ENCODE measurements around the gene TMEM217.

DNA sequence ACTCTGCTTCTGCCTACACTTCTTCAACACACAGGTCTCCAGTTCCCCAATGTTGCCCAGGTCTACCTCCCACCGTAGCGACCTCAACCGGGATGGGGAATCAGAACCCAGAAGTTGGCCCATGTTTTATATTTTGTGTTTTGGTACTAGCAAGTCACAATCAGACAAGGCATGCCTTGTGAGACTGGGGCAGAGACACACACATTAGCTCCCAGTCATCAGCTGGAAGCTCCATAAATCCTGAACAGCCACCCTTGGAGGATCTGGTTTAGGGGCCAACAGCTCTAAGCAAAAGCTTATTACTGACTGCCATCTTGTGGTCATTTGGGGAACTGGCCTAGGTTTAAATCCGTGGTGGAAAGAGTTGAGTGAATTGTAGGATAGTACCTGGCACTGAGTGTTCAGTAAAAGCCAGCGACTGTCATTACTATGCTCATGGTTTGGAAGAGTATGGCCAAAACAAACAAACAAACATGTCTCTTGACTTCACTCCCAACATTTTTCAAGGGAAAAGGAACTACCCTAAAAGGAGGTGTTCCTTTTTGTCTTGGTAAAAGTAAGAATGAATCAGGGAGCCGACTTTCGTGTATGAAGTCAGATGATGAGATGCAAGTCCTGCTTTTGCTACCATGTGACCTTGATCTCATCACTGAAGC is 47.5 kb downstream of the TMEM217 start:
- TF ChIP-seq, protein P1, sequence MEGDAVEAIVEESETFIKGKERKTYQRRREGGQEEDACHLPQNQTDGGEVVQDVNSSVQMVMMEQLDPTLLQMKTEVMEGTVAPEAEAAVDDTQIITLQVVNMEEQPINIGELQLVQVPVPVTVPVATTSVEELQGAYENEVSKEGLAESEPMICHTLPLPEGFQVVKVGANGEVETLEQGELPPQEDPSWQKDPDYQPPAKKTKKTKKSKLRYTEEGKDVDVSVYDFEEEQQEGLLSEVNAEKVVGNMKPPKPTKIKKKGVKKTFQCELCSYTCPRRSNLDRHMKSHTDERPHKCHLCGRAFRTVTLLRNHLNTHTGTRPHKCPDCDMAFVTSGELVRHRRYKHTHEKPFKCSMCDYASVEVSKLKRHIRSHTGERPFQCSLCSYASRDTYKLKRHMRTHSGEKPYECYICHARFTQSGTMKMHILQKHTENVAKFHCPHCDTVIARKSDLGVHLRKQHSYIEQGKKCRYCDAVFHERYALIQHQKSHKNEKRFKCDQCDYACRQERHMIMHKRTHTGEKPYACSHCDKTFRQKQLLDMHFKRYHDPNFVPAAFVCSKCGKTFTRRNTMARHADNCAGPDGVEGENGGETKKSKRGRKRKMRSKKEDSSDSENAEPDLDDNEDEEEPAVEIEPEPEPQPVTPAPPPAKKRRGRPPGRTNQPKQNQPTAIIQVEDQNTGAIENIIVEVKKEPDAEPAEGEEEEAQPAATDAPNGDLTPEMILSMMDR (conservative IDR thresholded peaks at IDR 0.05; ENCODE audit: low read depth, low read length), result peak; percentile 98
- TF ChIP-seq POLR2A (IDR thresholded peaks at IDR 0.05; ENCODE audit: low read depth, low read length), result peak; percentile 72
- TF ChIP-seq USF2 (IDR thresholded peaks at IDR 0.05; ENCODE audit: low read depth, low read length), result no peak
- no peak for TF ChIP-seq FOS (IDR thresholded peaks at IDR 0.05; ENCODE audit: low read depth, low read length)
- no peak for TF ChIP-seq MXI1 (IDR thresholded peaks at IDR 0.05; ENCODE audit: borderline replicate concordance, low read depth, low read length)

All from IMR-90 (cell line).